ENCODE data around the gene SELENOW.

- TF ChIP-seq ZNF274 (IDR thresholded peaks at IDR 0.05; ENCODE audit: low read depth, low read length) (no peak), YY1 (IDR thresholded peaks at IDR 0.05; ENCODE audit: insufficient read depth, insufficient read length) (no peak)
Measured at GRCh38 chr19:47826800-47827199, 48.3 kb downstream of the SELENOW start.

Measured in NT2/D1 (cell line).